Osteocyte (in vitro differentiated cells): Measurements from ENCODE around the gene HIBADH. TPM values are rescaled to one million over a fixed set of nuclear protein-coding genes. Genes with fewer than 3 reads are reported as not detected.

ENCODE experiments used
- DNase-seq: peaks from one replicate; pipeline ENCODE4 v3.0.0; 2021; ENCODE audit warnings: mixed read lengths; ENCODE audit not compliant: unreplicated experiment; ENCODE audit errors: extremely low spot score
- H3K27ac Mint-ChIP-seq: one replicate; pipeline ENCODE4 v1.8.0; 2021; ENCODE audit warnings: mild to moderate bottlenecking, mixed read lengths; ENCODE audit not compliant: unreplicated experiment
- H3K27me3 Mint-ChIP-seq: one replicate; pipeline ENCODE4 v1.8.0; 2021; ENCODE audit warnings: mixed read lengths; ENCODE audit not compliant: unreplicated experiment
- H3K36me3 Mint-ChIP-seq: one replicate; pipeline ENCODE4 v1.8.0; 2021; ENCODE audit warnings: mixed read lengths; ENCODE audit not compliant: unreplicated experiment
- H3K4me1 Mint-ChIP-seq: one replicate; pipeline ENCODE4 v1.8.0; 2021; ENCODE audit warnings: mixed read lengths; ENCODE audit not compliant: unreplicated experiment
- H3K4me3 Mint-ChIP-seq: one replicate; pipeline ENCODE4 v1.8.0; 2021; ENCODE audit warnings: mild to moderate bottlenecking, moderate library complexity, mixed read lengths; ENCODE audit not compliant: unreplicated experiment
- H3K9me3 Mint-ChIP-seq: one replicate; pipeline ENCODE4 v1.8.0; 2021; ENCODE audit warnings: mixed read lengths; ENCODE audit not compliant: unreplicated experiment
- CTCF ChIP-seq: fragments of 200-600 bp; sonication (generic); IDR thresholded peaks from 2 replicates; pipeline ENCODE4 v1.5.0; 2021; ENCODE audit warnings: antibody characterized with exemption, mild to moderate bottlenecking, moderate library complexity
- total RNA-seq: library from RNA; stranded (reverse); gene quantifications from 2 replicates; pipeline ENCODE4 v1.2.1, GENCODE V29; 2021

Gene HIBADH
- total RNA-seq, 1 donor from 2014 or later, result 31.9 TPM

DNA sequence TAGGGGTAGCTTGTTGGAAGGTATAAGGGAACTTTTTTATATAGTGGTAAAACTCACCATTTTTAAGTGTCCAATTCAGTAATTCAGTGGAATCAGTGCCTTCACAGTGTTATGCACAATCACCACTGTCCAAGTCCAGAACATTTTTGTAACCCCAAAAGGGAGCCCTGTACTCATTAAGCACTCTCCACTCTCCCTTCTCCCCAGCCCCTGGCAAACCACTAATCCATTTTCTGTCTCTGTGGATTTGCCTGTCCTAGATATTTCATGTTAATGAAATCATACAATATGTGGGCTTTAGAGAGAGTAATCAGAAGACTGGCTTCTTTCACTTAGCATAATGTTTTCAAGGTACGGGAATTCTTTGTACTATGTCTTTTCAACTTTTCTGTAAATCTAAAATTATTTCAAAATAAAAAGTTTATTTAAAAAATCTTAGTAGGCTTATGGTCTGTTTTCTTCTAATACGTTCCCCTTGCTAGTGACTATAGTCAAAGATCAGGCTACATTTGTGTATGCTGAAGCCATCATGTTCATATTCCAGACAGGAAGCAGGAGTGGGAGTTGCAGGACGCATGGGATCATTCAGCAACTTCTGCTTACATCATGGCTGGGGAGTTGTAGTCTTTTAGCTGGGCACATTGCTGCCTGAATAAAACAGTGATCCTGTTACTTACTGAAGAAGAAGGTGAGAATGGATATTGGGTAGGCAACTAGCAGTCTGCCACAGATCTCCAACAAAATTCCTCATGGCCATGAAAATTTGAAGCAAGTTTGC, 41.9 kb upstream of the HIBADH start:
- no peak for TF ChIP-seq CTCF
- H3K9me3 Mint-ChIP-seq, result no peaks in the 10 kb centered on the region
- no peak for DNase-seq
- H3K27me3 Mint-ChIP-seq, result no peaks in the 10 kb centered on the region
- H3K4me3 Mint-ChIP-seq, result no peak overlapping the region
- no peaks in the 10 kb centered on the region for H3K36me3 Mint-ChIP-seq
- H3K4me1 Mint-ChIP-seq, result peaks cover 8% of the 10 kb centered on the region
- H3K27ac Mint-ChIP-seq, result no peak overlapping the region

DNA sequence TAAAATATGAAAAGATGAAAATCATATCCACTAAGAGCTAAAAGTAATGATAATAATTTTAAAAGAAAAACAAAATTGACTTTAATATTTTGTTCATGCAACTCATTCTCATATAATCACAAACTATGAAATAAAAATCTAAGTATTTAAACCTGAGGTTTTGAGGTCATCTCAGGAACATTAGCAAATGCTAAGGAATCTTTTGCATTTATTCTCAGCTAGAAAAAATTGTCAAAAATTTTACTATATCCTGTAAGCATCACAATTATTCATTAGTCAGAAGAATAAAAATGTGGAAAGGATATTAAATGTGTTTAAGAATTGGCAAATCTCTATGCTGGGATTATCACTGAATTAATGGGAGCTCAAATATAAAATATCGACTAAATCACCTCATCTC, 40.5 kb upstream of the HIBADH start:
- no peak for DNase-seq
- no peak overlapping the region for H3K4me3 Mint-ChIP-seq

GRCh38 chr7:27700501-27700900, 37.8 kb upstream of the HIBADH start:
- Mint-ChIP-seq H3K27ac (no peak overlapping the region), H3K27me3 (no peaks in the 10 kb centered on the region), H3K9me3 (no peaks in the 10 kb centered on the region), H3K36me3 (no peaks in the 10 kb centered on the region), H3K4me1 (no peaks in the 10 kb centered on the region), H3K4me3 (no peak overlapping the region)
- TF ChIP-seq CTCF, result no peak
- DNase-seq, result no peak

More for the DNA sequence above, 40.5 kb upstream of the HIBADH start:
- H3K9me3 Mint-ChIP-seq, result no peaks in the 10 kb centered on the region
- no peak overlapping the region for H3K27ac Mint-ChIP-seq
- no peaks in the 10 kb centered on the region for H3K4me1 Mint-ChIP-seq
- no peaks in the 10 kb centered on the region for H3K27me3 Mint-ChIP-seq
- no peak for TF ChIP-seq CTCF
- no peaks in the 10 kb centered on the region for H3K36me3 Mint-ChIP-seq

DNA sequence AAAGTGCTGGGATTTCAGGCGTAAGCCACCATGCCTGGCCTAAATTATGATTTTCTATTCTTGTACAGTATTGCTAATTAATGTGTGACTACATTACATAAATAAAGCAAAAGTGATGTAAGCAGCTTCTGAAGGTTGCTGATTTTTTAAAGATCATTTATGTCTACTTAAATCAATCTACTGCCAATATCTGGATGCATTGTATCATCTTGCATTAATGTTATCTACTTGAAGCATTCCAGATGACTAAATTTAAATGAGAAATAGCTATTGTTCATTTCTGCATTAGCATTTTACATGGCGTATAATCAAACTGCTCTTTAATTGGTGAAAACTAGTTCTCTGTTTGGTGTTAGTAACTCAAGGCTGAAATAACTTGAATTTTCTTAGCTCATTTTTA, 37.1 kb upstream of the HIBADH start:
- no peak overlapping the region for H3K27ac Mint-ChIP-seq
- H3K27me3 Mint-ChIP-seq, result no peaks in the 10 kb centered on the region
- no peak overlapping the region for H3K4me3 Mint-ChIP-seq
- no peaks in the 10 kb centered on the region for H3K36me3 Mint-ChIP-seq
- H3K9me3 Mint-ChIP-seq, result no peaks in the 10 kb centered on the region
- TF ChIP-seq CTCF, result no peak
- no peak for DNase-seq
- no peaks in the 10 kb centered on the region for H3K4me1 Mint-ChIP-seq

DNA sequence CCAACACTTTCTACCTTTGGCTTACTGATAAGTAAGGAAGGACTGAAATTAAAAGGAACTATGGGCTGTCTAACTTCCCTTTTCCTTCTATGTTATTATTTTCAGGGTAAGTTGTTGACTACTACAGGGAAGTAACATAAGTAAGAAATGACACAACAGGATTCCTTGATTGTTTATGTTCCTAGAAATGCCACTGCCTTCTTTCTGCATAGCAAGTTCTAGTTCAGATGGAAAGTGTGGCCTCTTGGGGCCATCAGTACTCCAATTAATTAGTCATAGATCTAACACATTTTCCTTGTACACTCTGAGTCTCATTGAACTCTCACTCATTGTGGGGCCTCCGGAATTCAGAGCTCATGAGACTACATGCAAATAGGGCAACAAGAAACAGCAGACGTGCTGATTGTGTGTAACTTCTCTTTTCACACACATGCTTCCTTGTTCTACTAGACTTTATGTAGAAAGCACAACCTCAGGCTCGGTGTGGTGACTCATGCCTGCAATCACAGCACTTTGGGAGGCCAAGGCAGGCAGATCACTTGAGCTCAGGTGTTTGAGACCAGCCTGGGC, 35.3 kb upstream of the HIBADH start:
- no peak for TF ChIP-seq CTCF
- no peak for DNase-seq
- no peak overlapping the region for H3K4me3 Mint-ChIP-seq
- H3K27ac Mint-ChIP-seq, result no peak overlapping the region
- H3K36me3 Mint-ChIP-seq, result no peaks in the 10 kb centered on the region
- no peaks in the 10 kb centered on the region for H3K9me3 Mint-ChIP-seq
- no peaks in the 10 kb centered on the region for H3K4me1 Mint-ChIP-seq
- no peaks in the 10 kb centered on the region for H3K27me3 Mint-ChIP-seq
